Measurements from ENCODE around the gene SUPT5H. TPM values are rescaled to one million over a fixed set of nuclear protein-coding genes. Genes with fewer than 3 reads are reported as not detected.
A peak's percentile ranks its signal among the peaks of the same experiment; 100 is the strongest.

Gene SUPT5H
- total and polyA plus RNA-seq, 2 of the 13 experiments (the other 11 are each of a cell fraction or from before 2014, with no cell fraction given), result 48.2 to 51.7 TPM

- TF ChIP-seq ZNF574 (CRISPR knock-in tag; IDR thresholded peaks at IDR 0.05), result peak; percentile 88
- TF ChIP-seq PATZ1 (CRISPR knock-in tag; IDR thresholded peaks at IDR 0.05), result no peak
- 0 out of 2 replicates have a peak, but pooled peaks have one; percentile 55 for TF ChIP-seq DMTF1 (CRISPR knock-in tag; IDR thresholded peaks at IDR 0.05)
- TF ChIP-seq MED8 (CRISPR knock-in tag; IDR thresholded peaks at IDR 0.05; ENCODE audit: insufficient replicate concordance), result peak; percentile 51
- peak; percentile 97 for TF ChIP-seq SATB2 (CRISPR knock-in tag; IDR thresholded peaks at IDR 0.05)
- peak; percentile 79 for TF ChIP-seq HOXD1 (CRISPR knock-in tag; IDR thresholded peaks at IDR 0.05)
- no peak for TF ChIP-seq RBAK (CRISPR knock-in tag; IDR thresholded peaks at IDR 0.05)
- TF ChIP-seq ELF4 (CRISPR knock-in tag; IDR thresholded peaks at IDR 0.05; ENCODE audit: borderline replicate concordance), result no peak
- peak; percentile 90 for TF ChIP-seq ZFY (CRISPR knock-in tag; IDR thresholded peaks at IDR 0.05)
- TF ChIP-seq ZNF772 (CRISPR knock-in tag; IDR thresholded peaks at IDR 0.05), result peak; percentile 84
- TF ChIP-seq MLX (CRISPR knock-in tag; IDR thresholded peaks at IDR 0.05), result peak; percentile 46; the same call in 1 of the 2 replicates
- TF ChIP-seq HNF4G (IDR thresholded peaks at IDR 0.05; ENCODE audit: borderline replicate concordance, low read depth, low read length), result no peak
- peak; percentile 48; the same call in 1 of the 2 replicates for TF ChIP-seq HNF4G (CRISPR knock-in tag; IDR thresholded peaks at IDR 0.05; ENCODE audit: borderline replicate concordance, low read depth)
- TF ChIP-seq JARID2 (CRISPR knock-in tag; IDR thresholded peaks at IDR 0.05; ENCODE audit: insufficient replicate concordance), result no peak
- no peak; the same call in 1 of the 2 replicates for TF ChIP-seq ZMAT5 (CRISPR knock-in tag; IDR thresholded peaks at IDR 0.05; ENCODE audit: borderline replicate concordance, low read depth)
- TF ChIP-seq ZBTB7B (CRISPR knock-in tag; IDR thresholded peaks at IDR 0.05), result peak; percentile 86
- peak; percentile 98 for TF ChIP-seq PRMT3 (CRISPR knock-in tag; IDR thresholded peaks at IDR 0.05; ENCODE audit: borderline replicate concordance, low read depth)
- TF ChIP-seq EEA1 (CRISPR knock-in tag; IDR thresholded peaks at IDR 0.05; ENCODE audit: borderline replicate concordance), result peak; percentile 95
These were observed 57.4 kb downstream of the SUPT5H start (continued) for GRCh38 chr19:39502640-39503417.
